ENCODE data around the gene FBXW11.
"Not testable (repeated sequence)": the region's sequence is repeated elsewhere in the genome, so short reads cannot be mapped to it uniquely, and the experiment has no call there.

Gene FBXW11

GRCh38 chr5:171951218-171951617, 55.2 kb downstream of the FBXW11 start:
- no peak for DNase-seq

- no peak for DNase-seq
These were observed 60.2 kb downstream of the FBXW11 start for GRCh38 chr5:171946000-171946781.

- no peak for DNase-seq
These were observed 61.0 kb downstream of the FBXW11 start for GRCh38 chr5:171945476-171945875.

- no peak for DNase-seq
These were observed 61.4 kb downstream of the FBXW11 start for GRCh38 chr5:171945066-171945465.

- not testable (repeated sequence) for DNase-seq
These were observed 64.3 kb downstream of the FBXW11 start for GRCh38 chr5:171942112-171942516.

GRCh38 chr5:171941675-171942074, 64.8 kb downstream of the FBXW11 start:
- DNase-seq, result not testable (repeated sequence)

GRCh38 chr5:171941275-171941674, 65.2 kb downstream of the FBXW11 start:
- not testable (repeated sequence) for DNase-seq

GRCh38 chr5:171939951-171940350, 66.5 kb downstream of the FBXW11 start:
- DNase-seq, result no peak

GRCh38 chr5:171938358-171938757, 68.1 kb downstream of the FBXW11 start:
- no peak for DNase-seq

- no peak for DNase-seq
These were observed 69.1 kb downstream of the FBXW11 start for GRCh38 chr5:171937351-171937750.

GRCh38 chr5:171934586-171934985, 71.9 kb downstream of the FBXW11 start:
- DNase-seq, result no peak

GRCh38 chr5:171931163-171931562, 75.3 kb downstream of the FBXW11 start:
- DNase-seq, result no peak

- no peak for DNase-seq
These were observed 79.0 kb downstream of the FBXW11 start for GRCh38 chr5:171927345-171927941.

- no peak for DNase-seq
These were observed 80.1 kb downstream of the FBXW11 start for GRCh38 chr5:171926311-171926710.

GRCh38 chr5:171924493-171925122, 81.8 kb downstream of the FBXW11 start:
- no peak for DNase-seq

- no peak for DNase-seq
These were observed 85.6 kb downstream of the FBXW11 start for GRCh38 chr5:171920765-171921391.

GRCh38 chr5:171915700-171916099, 90.7 kb downstream of the FBXW11 start:
- DNase-seq, result not testable (repeated sequence)

GRCh38 chr5:171914726-171915338, 91.6 kb downstream of the FBXW11 start:
- DNase-seq, result no peak

- DNase-seq, result no peak
These were observed 92.5 kb downstream of the FBXW11 start for GRCh38 chr5:171913987-171914273.

- no peak for DNase-seq
These were observed 95.3 kb downstream of the FBXW11 start for GRCh38 chr5:171911152-171911551.

GRCh38 chr5:171908638-171909037, 97.8 kb downstream of the FBXW11 start:
- no peak for DNase-seq

GRCh38 chr5:171907725-171908343, 98.6 kb downstream of the FBXW11 start:
- no peak for DNase-seq
